Epidermal melanocyte (primary cell): Measurements from ENCODE around the gene SORCS2.

Source experiments
- DNase-seq: peaks from one replicate; pipeline ENCODE4 v3.0.0; 2011; ENCODE audit warnings: low spot score; ENCODE audit not compliant: insufficient read length

Gene SORCS2

GRCh38 chr4:7678318-7678852 is 486.0 kb downstream of the SORCS2 start:
- no peak for DNase-seq

GRCh38 chr4:7679406-7680040 is 487.2 kb downstream of the SORCS2 start:
- DNase-seq, result no peak

GRCh38 chr4:7680106-7680505 is 487.8 kb downstream of the SORCS2 start:
- DNase-seq, result no peak

GRCh38 chr4:7680731-7681130 is 488.4 kb downstream of the SORCS2 start:
- no peak for DNase-seq

GRCh38 chr4:7683126-7683703 is 490.9 kb downstream of the SORCS2 start:
- DNase-seq, result no peak

- no peak for DNase-seq
Measured at GRCh38 chr4:7684294-7684693, 492.0 kb downstream of the SORCS2 start.

GRCh38 chr4:7686070-7686870 is 493.9 kb downstream of the SORCS2 start:
- no peak for DNase-seq

- DNase-seq, result no peak
Measured at GRCh38 chr4:7687006-7687405, 494.7 kb downstream of the SORCS2 start.

- no peak for DNase-seq
Measured at GRCh38 chr4:7687796-7688195, 495.5 kb downstream of the SORCS2 start.

GRCh38 chr4:7689773-7690693 is 497.7 kb downstream of the SORCS2 start:
- no peak for DNase-seq

GRCh38 chr4:7691061-7691460 is 498.7 kb downstream of the SORCS2 start:
- no peak for DNase-seq

- no peak for DNase-seq
Measured at GRCh38 chr4:7691982-7692381, 499.6 kb downstream of the SORCS2 start.

GRCh38 chr4:7692451-7693236 is 500.3 kb downstream of the SORCS2 start:
- no peak for DNase-seq

- no peak for DNase-seq
Measured at GRCh38 chr4:7693237-7693608, 500.9 kb downstream of the SORCS2 start.

GRCh38 chr4:7693711-7694110 is 501.4 kb downstream of the SORCS2 start:
- no peak for DNase-seq

- no peak for DNase-seq
Measured at GRCh38 chr4:7694324-7694723, 502.0 kb downstream of the SORCS2 start.

- no peak for DNase-seq
Measured at GRCh38 chr4:7697343-7697742, 505.0 kb downstream of the SORCS2 start.

GRCh38 chr4:7697821-7698220 is 505.5 kb downstream of the SORCS2 start:
- DNase-seq, result no peak

GRCh38 chr4:7698584-7698983 is 506.2 kb downstream of the SORCS2 start:
- DNase-seq, result no peak

- DNase-seq, result no peak
Measured at GRCh38 chr4:7699031-7699430, 506.7 kb downstream of the SORCS2 start.

GRCh38 chr4:7699825-7700224 is 507.5 kb downstream of the SORCS2 start:
- DNase-seq, result no peak
